Measurements from ENCODE around the gene CFAP91.

The CFAP91 gene

DNA sequence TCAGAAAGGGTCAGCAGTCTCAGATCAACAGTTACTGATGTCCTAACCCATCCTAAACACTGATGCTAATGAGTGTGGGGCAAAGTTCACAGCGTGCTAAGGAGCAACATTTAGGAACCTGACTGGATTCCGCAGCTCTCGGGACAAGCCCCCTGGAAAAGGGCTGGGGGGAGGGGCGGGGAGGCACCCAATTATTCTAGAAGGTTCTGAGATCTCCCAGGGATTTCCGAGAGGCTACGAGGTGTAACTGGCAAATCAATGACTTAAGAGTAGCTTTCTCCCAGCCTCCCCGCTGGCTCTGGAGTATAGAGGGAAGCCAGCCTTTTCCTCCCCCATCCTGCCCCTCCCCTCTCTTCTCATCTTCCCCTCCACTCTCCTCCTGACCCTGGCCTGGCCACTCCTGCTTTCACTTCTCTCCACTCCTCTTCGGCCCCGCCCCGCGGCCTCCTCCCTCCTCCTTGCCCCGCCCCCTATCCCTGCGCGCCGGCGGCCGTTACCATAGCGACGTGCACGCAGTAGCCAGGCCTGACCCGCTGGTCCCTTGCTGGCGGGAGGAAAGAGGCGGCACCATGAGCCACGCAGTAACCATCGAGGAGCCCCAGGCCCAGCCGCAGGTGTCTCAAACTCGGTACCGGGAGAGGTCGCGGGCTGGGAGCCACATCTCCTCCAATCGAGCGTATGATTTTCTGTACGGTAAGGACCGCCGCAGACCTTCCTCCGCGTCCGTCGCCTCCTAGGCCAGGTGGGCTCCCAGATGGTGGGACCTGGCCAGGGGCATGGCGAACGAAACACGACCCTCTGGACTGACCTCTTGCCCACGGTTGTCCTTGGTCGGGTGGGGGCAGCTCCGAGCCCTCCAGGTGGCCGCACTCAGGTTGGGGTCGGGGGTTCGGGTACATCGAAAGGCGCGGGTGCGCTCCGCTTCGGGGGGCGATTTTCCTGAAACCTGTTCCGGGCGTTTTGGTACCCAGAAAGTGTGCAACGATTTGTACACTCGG lies at the start of gene CFAP91:
Gene CFAP91 (plus strand): TSS at position 493 of the 998 bp plus-strand sequence. CDS start 77 bp downstream, at position 570.
- DNase-seq, result peak in 1 of 2 donors; percentile 68

DNA sequence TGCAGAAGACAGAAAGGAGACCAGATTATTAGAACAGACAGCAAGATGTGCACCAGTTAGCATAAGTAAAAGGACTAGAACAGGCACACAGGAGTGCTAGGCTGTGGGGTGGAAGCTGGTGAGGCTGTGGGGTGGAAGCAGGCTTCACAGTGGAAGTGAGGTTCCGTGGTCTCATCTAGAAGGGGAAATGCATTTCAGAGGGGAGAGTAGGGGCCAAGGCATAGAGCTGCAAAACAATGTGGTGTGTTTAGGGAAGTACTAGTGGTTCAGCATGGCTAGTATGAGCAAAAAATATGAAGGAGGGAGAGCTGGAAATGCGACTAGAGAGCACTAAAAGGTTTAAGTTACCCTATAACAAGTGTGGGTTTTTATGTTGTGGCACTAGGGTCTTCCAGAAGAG lies 48.9 kb upstream of the CFAP91 start:
- peak in 1 of 2 donors; percentile 81 for DNase-seq

DNA sequence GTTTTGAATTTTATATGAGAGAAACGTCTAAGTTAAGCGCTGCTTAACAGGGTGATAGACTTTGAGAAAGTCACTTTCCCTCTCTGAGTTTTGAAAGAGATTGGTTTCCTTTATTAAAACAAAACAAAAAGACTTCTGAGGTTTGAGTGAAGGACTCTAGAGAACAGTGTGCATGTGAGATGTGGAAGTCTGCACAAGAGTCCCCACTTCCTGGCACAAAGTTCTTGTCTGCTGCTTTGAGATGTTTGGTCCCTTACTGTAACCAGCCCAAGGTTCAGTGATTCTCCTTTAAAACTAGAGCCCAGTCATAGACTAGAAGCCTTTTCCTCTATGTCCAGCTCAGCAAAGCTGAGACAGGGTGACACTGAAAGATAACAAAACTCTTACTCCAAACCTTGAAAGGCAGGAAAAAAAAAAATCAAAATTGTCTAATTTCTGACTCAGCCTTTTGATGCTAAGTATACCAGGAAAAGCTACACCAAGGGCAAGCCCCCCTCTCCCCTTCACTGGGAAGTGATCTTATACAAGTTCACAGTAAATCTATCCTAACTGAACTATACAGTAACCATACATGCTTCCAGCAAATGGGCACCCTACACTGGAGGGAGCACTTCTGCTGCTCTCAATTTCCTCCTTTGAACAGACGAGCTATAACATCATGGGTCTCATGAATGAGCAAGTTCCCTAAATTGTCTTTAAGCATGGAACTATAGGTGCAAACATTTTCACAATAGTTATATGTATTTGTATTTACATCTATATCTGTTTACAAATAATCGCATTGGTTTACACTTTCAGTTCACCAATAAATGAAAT lies 44.7 kb upstream of the CFAP91 start:
- DNase-seq, result peak in 1 of 2 donors; percentile 42

- no peak for DNase-seq
Measured at GRCh38 chr3:119658994-119659393, 43.8 kb upstream of the CFAP91 start.

DNA sequence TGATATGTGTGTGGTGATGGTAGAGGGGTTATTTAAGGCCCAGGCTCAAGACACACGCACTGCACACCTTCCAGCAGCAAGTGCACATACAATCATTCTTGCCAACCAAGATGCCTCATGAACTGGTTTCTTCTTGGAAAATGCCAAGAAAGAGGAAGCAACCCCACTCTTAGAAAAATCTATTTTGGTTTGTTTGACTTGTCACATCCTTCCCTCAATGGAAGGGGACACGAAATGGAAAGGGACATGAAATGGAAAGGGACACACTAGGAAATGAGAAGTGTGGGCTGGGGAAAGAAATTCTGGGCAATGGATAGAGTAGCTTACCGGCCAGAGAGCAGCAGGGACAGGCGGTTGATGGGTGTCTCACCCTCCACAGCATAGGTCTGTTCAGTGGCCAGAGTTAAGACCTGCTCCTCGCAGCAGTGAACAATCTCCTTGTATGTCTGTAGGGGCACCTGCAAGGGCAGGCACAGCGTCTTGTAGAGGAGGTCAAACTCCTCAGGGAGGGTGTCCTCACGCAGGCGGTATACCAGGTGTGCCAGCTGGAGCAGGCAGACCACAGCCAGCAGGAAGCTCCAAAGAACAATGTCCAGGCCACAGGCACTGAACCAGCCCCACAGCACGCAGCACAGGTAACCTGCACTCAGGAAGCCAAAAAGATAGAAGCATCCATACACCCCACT lies 43.1 kb upstream of the CFAP91 start:
- peak in 1 of 2 donors; percentile 35 for DNase-seq

- DNase-seq, result no peak
Measured at GRCh38 chr3:119660474-119661440, 42.1 kb upstream of the CFAP91 start, which contains the start of gene POPDC2. TSS of gene POPDC2 (minus strand) at chr3:119660589. CDS start at chr3:119660423, 166 bp downstream.

- no peak for DNase-seq
Measured at GRCh38 chr3:119662604-119663373, 40.0 kb upstream of the CFAP91 start.

GRCh38 chr3:119663885-119664284 lies 38.9 kb upstream of the CFAP91 start:
- no peak for DNase-seq

DNA sequence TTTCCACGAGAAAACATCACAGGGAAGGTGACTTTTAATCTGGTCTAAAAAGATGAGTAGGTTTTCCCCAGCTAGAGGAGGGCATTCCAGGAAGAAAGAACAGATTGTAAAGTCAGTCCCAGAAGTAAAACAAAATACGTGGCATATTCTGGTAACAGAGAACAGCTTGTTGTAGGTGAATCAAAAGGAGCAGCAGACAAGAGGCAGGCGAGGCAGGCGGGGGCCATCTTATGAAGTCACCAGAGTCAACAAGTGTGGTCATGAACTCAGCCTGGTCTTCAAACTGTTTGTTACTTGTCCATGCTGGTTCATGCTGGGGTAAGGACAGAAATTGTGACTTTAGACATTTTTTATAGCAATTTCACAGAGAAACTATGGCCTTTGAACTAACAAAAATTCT lies 38.5 kb upstream of the CFAP91 start:
- DNase-seq, result no peak

DNA sequence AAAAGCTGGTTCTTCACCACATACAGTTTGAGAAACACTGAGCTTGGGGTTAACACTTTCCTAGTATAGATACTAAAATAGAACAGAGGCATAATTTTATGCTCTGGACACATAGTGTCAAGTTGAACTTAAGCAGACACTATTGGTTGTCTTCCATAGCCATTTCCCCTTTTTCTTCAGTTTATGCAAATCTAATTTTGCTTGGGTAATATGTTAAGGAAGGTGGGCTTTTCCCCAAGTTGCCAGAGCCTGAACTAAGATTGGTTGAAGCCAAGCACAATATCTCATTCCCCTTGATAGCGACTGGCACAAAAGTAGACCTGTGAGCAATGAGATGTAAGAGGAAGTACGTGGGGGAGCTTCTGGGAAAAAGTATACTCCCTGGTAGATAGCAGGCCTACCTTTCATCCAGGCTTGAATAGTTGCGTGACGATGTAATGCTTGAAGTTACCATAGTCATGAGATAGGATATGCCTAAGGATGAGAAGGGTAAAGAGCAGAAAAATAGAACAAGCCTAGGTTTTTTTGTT lies 37.9 kb upstream of the CFAP91 start:
- DNase-seq, result no peak

DNA sequence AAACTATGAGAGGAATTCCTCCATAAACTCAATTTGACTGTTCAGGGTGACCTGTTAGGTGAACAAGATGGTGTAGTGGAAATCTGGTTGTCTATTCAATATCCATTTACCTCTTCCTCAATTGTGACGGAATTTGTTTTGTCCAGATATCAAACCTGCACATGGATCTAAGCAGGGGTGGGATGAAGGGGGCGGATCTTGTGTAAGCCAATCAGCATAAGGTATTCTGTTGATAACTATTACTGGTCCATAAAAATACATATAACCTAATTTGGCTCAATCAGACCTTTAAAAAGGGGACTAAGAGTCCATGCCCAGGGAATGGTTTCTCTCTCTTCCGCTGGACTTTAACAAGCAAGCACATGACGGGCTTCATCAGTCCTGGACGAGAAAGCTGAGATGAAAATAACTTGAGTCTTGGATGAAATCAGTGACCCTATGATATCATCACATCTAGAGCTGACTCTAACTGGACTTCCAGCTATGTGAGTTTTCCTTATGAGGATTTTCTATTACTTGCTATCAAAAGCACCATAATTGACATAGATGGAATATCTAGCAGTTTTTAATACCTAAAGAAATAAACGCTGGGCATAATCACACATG lies 36.8 kb upstream of the CFAP91 start:
- no peak for DNase-seq

DNA sequence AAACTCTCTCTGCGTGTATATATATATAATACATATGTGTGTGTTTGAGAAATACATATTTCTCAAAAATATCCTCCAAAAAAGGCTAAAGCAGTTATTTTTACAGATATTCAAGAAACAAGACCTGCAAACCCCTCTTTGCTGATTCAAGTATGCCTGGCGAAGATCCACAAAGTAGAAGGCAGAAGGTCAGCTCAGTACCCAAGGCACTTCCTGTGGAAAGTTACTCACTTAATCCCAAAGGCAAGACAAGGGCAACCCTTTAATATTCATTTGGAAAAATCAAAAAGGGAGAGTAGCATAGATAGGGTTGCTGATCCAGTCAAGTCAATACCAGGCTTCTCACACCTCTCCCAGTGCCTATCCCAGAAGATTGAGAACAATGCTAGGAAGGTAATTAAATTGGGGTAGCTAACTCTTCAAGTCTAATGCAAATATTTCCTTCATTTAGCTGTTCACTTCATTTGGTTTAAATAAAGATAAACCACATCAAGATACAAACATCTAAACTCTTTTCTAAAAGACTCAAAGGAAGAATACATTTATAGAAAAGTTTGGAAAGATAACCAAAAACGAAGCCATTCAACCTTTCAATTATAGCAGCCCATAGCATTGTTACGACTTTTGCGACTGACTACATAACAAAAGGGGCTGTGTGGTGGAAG lies 32.8 kb upstream of the CFAP91 start:
- no peak for DNase-seq

DNA sequence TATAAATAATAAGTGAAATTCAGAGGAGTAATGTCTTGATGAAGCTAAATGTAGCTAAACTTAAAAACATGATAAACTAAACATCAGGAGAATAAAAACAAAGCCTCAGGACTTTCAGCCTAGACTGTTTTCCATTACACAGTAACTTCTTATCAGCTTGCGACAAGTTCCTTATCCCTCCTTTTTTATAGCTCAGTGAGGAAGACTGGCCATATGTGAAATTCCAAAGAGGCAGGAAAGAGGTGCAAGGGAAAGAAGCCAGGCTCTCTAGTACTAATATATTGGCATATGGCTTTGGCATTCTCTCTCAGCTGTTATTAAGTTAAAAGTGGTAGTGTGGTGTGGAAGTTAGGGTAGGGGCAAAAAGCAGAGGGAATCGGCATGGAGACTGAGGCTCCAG lies 30.0 kb upstream of the CFAP91 start:
- DNase-seq, result no peak

DNA sequence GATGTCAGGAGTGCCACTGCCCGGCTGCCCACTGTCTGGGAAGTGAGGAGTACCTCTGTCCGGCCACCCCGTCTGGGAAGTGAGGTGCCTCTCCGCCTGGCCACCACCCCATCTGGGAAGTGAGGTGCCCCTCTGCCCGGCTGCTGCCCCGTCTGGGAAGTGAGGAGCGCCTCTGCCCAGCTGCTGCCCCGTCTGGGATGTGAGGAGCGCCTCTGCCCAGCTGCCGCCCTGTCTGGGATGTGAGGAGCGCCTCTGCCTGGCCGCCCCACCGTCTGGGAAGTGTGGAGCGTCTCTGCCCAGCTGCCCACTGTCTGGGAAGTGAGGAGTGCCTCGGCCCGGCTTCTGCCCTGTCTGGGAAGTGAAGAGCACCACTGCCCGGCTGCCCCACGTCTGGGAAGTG lies 28.9 kb upstream of the CFAP91 start:
- no peak for DNase-seq

DNA sequence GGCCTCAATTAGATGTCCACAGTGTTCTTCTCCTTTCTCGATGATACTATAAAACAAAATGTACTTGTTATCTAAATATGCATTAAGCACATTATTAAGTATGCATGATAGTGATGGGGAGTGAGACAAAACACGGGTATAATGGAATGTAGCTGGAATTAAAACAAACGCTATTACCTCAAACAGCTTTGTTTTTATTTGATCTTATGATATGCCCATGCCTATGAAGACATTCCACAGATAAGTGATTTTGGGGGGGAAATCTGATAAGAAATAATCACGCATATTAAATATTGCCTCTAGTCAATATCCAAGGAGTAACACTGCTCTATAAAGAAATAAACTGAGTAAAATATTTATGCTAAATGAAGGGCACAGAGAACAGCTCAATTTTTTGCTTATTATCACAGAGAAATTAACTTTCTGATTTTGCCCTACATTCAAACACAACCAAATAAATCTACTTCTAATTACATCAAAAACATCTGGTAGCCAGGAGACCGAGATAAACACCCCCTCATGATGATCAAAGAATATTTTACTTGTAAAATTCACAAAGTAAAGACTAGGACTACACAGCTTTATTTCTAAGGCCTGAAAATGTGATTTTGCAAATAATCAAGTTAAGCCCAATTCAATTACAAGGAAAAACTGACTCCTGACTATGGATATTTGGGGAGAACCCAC lies 27.5 kb upstream of the CFAP91 start:
- DNase-seq, result no peak

DNA sequence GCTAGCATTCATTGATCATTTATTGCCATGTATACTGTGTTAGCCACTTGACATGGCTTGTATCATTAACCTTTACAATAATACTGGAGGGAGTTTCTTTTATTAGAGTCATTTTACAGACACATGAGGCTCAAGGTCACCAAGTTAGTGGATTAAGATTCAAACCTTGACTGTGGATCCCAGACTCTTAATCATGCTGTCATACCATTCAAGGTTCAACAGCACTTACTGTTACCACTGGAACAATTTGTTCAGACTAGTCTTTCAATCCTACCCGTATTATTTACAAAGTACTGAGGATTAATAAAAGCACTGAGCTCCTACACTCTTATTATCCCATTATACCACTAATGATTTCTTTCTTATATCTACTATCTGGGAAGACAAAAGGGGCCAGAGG lies 26.8 kb upstream of the CFAP91 start:
- DNase-seq, result no peak

GRCh38 chr3:119676771-119677640 lies 25.8 kb upstream of the CFAP91 start, which contains the start of gene COX17:
TSS of gene COX17 (minus strand) at chr3:119677406. CDS start at chr3:119677310, 96 bp downstream.
- peak; percentile 82 to 95 for DNase-seq

- DNase-seq, result no peak
Measured at GRCh38 chr3:119677641-119677934, 25.2 kb upstream of the CFAP91 start.

Measured in bone marrow (tissue), 2 donors.